Stimulated activated CD4-positive, alpha-beta T cell treated with anti-CD3 and anti-CD28 coated beads, Interleukin-2, amount 100 ng/mL, for 4 hours (primary cell): ENCODE measurements around the gene ELAVL3.
"Not testable (repeated sequence)": the region's sequence is repeated elsewhere in the genome, so short reads cannot be mapped to it uniquely, and the experiment has no call there.

Experiments
- DNase-seq: peaks from one replicate; pipeline ENCODE4 v3.0.0-alpha.2; 2020; ENCODE audit warnings: low read depth

Gene ELAVL3

DNA sequence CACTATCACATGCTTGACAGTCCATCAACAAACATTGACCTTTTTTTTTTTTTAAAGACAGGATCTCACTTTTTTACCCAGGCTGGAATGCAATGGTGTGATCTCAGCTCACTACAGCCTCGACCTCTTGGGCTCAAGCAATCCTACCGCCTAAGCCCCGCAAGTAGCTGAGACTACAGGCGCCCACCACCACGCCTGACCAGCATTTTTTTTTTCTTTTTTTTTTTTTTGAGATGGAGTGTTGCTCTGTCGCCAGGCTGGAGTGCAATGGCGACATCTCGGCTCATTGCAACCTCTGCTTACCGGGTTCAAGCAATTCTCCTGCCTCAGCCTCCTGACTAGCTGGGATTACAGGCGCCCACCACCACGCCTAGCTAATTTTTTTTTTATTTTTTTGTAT lies 21.9 kb downstream of the ELAVL3 start:
- not testable (repeated sequence) for DNase-seq

DNA sequence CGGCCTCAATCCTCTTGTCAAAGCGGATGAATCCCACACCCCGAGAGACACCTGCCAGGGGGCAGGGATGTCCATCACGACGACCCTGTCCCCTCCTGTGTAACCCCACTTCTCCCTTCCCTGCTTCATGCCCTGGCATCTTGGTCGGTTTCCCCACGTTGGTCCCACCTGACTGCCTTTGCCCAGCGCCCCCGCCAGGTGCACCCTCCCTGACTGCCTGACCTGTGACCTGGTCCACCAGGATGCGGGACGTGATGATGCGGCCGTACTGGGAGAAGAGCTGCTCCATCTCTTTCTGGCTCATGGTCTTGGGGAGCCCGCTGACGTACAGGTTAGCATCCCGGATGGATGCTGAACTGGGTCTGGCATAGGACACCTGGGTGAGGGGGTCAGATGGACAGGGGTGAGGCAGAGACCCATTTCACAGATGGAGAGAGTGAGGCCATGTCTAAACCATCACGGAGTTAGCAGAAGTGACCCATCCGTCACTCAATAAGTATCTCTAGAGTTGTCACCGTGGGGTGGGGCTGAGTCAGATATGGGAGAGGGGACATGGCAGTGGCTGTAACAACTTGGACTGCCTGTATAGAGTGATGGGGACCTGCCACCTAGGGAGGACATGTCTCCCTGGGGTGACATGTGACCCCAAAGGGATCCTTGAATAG lies 22.5 kb downstream of the ELAVL3 start:
- no peak for DNase-seq

DNA sequence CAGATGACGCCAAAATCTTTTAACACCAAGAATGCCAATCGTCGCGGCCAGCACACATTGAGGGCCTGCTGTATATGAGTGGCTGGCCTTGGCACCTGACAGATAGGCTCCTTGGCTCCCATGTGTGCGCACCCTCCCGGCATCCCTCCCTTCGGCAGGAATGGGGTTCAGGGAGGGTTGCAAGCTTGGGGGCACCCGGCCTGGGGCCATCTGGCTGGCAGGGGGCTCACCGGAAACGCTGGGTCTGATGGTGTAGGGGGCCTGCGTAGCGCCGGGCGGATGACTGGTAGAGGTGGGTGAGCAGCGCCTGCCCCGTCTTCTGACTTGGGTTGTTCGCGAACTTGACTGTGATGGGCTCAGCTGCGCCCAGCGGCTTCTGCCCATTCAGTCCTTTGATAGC lies 23.0 kb downstream of the ELAVL3 start:
- DNase-seq: no peak

DNA sequence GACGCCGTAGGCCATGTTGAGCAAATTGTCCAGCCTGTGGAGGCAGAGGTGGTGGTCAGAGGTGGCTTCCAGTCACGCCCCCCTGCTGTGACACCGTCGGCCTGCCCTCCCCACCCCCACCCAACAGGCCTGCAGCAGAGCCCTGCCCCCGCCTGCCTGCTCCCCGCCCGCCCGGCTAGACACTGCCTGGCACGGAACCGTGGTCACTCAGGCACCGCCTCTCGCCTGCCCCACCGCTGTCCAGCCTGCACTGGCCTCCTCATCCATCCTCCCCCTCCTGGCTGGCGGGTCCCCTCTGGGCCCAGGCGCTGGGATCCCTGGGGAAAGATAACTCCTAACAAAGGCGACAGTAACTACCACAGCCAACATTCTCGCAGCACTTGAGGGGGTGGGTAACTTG lies 23.7 kb downstream of the ELAVL3 start:
- no peak for DNase-seq

DNA sequence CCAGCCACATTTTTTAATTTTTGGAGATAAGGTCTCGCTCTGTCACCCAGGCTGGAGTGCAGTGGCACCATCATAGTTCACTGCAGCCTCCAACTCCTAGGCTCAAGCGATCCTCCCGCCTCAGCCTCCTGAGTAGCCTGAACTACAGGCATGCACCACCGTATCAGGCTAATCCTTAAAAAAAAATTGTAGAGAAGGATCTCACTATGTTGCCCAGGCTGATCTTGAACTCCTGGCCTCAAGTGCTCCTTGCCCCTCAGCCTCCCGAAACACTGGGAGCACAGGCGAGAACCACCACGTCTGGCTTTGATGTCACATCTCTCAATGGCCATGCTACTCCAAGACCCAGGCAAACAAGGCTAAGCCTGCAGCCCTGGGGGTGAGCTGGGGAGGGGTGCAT lies 24.2 kb downstream of the ELAVL3 start:
- DNase-seq: no peak

DNA sequence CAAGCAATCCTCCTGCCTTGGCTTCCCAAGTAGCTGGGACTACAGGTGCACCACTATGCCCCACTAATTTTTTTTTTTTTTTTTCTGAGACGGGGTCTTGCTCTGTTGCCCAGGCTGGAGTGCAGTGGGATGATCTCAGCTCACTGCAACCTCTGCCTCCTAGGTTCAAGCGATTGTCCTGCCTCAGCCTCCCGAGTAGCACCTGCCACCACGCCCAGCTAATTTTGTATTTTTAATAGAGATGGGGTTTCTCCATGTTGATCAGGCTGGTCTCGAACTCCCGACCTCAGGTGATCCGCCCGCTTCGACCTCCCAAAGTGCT lies 25.7 kb downstream of the ELAVL3 start:
- not testable (repeated sequence) for DNase-seq

DNA sequence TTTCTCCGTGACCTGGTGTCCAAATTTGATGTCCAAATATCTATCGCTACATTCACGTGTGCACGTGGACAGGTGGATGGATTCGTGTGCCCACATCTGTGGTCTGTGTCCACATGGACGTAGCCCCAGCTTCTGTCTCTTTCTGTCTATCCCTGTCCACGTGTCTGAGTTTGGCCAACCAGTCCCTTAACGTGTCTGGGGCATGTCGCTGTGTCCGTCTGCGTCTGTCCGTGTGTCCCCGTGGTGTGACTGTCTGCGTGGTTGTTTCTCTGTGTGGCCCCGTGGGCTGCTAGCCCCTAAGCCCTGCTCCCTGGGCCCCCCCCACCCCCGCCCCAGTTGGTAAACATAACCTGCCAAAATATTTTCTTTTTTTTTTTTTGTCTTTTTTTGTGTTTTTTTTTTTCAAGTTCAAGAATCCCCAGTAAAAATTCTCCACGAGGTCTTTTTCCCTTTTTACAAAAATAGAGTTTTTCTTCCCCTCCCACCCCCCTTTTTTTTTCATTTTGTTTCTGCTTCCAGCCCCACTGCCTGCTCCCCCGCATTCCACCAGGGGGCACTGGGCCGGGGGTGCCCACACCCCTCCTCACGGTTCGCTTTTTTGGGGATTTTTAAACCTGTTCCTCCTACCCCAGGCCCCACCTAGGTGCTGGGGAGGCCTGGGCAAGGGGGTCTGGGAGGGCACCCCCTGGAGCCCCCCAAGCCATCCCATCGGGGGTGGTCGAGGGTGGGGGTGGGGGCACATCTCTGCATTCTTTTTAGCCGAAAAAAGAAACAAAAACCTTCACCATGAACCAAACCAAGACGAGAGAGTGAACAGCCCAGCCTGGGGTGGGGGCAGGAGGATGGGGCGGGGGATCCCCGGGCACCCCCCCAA lies 27.1 kb downstream of the ELAVL3 start:
- DNase-seq: no peak

DNA sequence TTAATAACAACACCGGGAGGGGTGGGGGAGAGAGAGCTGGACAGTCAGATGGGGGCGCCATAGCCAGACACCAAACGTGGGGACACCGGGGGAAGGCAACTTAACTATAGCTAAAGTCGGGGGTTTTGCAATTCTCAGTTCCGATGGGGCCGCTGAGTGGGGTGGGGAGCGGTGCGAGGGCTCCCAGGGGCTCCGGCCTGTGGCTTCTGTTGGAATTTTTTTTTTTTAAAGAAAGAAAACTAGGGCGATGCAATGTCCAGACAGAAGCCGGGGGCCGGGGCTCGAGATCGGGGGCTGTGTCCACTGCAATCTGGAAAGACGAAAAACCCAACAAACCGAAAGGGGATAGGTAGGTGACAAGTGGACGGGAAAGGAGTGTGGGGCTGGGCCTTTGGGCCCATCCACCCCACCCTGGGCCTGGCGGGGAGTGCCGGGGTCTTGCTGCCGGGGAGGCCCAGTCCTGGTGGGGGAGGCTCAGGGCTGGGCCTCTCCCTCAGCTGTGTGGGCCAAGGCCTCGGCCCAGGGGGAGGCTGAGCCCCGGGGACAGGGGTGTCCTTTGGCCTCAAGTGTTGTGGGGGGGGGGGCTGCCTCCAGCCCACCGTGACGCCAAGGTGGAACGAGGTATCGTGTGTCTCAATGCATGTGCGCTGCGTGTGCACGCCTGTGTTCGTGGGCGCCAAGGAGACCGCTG lies 28.1 kb downstream of the ELAVL3 start:
- DNase-seq: no peak

DNA sequence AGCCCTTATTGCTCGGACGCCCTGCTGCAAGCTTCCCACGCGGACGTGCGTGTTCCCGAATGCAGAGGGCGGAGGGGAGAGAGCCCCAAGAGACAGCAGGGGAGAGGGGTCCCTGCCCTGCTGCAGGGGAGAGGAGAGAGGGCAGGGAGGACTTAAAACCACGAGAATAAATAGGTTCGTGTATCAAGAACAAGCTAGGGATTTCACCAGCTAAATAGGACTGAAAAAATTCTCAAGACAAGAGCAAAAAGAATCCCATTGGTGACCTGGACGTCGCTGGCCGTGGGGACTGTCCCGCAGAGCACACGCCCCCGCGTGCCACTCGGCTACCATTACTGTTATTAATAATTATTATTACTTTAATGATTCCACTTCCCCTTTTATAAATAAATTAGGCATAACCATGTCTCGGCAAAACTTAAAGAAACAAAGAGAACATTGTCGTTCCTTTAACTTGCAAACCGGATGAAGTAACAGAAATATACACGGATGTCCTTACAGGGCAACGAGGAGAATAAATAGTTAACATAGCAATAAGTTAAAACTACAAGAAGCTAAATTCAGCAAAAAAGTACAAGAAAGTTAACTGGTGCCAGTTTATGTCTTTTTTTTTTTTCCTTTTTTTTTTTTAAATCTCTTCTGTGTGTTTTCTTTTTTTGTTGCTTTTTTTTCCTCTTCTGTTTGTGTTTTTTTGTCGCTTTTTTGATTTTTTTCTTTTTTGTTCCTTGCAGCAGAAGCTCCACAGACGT lies 28.8 kb downstream of the ELAVL3 start:
- no peak for DNase-seq

DNA sequence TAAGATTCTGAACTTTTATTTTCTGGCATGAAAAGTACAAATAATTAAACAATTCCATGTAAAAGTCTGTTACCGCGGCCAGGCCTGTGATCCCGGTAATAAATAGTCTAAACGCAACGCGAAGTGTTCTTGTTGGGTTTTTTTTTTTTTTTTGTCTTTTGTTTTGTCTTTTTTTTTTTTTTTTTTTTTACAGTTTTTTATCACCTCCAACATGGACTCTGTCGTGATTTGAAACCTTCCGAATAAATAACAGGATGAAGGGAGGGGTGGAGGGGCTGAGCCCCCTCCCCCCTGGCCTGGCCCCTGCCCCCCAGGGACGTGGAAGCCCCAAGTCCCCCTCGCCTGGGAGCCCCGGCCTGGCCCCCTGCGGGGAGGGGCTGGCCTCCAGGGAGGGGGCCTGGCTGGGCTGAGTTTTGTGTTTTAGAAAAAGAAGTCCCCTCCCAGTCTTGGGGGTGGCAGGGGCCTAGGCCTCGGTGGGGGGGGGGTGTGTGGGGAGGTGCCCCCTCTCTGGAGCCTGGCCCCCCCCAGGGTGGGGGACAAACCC lies 29.4 kb downstream of the ELAVL3 start:
- no peak for DNase-seq

DNA sequence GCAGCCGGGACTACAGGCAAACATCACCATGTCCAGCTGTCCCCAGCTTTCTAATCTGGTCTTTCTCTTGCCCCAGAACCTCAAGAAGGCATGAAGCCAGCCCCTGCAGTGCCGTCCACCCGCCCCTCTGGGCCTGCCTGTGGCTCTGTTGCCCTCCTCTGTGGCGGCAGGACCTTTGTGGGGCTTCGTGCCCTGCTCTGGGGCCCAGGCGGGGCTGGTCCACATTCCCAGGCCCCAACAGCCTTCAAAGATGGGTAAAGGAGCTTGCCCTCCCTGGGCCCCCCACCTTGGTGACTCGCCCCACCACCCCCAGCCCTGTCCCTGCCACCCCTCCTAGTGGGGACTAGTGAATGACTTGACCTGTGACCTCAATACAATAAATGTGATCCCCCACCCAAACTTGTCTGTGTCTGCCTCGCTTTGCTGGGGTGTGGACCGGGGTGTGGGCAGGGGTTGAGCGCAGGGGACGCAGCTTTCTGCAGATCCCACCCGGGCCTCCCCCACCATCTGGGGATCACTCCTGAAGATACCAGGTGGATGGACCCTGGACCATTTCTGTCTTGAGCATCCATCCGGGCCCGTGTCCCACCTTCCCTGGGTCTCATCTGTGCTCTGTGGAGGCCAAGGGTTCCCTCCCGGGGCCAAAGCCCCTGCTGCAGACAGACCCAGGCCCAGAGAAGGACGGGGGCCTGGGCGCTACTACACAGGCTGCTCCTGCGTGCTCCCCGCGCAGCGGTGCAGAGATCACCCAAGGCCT lies 30.1 kb downstream of the ELAVL3 start:
- DNase-seq: no peak

DNA sequence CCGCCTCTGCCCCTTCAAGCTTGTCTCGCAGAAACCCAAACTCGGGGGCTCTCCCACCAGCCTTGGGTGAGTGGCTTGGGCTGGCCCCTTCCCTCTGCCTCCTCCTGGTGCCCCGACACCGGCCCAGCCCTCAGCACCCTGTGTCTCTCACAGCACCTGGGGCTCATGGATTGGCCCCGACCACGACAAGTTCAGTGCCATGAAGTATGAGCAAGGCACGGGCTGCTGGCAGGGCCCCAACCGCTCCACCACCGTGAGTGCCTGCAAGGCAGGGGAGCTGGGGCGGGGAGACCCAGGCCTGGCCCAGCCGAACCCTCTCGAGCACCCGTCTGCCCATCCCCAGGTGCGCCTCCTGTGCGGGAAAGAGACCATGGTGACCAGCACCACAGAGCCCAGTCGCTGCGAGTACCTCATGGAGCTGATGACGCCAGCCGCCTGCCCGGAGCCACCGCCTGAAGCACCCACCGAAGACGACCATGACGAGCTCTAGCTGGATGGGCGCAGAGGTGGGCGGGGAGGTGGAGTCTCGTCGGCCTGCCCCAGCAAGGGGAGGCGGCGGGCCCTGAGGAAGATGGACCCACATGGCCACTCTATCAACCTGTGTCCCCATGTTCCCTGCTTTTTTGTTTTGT lies 31.8 kb downstream of the ELAVL3 start:
- DNase-seq: no peak

DNA sequence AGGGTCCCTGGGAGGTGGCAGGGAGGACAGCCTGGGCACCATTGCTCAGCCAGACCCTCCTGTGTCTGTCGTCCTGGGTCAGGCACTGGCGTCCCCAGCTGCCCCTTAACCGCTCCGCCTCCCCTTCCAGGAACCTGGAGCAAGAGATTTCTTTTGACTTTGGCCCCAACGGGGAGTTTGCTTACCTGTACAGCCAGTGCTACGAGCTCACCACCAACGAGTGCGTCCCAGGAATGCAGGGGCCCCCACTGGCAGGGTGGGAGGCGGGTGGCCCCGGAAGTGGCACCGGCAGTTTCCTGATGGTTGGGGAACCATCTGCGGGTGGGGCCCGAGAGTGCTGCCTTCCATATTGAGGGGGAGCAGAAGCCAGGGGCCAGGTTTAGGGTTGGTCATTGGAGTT lies 32.4 kb downstream of the ELAVL3 start:
- no peak for DNase-seq

DNA sequence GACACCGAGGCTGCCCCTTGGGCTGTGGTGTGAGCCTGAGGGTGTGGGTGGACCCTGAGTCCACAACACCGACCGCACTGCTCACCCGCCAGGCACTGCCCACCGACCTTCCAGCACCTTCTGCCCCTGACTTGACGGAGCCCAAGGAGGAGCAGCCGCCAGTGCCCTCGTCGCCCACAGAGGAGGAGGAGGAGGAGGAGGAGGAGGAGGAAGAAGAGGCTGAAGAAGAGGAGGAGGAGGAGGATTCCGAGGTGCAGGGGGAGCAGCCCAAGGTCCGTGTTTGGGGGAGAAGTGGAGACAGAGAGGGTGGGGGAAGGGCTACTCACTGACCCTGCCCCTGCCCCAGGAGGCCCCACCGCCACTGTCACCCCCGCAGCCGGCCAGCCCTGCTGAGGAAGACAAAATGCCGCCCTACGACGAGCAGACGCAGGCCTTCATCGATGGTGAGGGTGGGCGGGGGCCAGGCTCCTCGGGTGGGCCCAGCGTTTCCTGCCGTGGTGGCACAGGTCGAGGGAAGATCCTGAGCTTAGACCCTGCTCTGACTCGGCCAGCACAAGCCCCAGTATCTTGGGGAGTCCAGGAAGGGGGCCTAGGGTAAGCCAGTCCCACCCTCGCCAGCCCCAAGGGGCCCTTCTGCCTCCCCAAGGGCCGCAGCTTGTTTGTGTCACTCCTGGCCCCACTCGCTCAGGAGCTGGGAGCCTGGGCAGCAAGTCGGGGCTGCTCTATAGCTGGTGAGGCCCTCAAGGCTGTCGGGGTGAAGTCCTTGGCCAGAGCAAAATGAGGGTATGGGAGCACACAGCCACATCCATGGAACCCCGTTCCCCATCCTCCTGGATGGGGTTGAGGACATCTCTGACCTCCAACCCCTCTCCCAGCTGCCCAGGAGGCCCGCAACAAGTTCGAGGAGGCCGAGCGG lies 33.2 kb downstream of the ELAVL3 start:
- no peak for DNase-seq

DNA sequence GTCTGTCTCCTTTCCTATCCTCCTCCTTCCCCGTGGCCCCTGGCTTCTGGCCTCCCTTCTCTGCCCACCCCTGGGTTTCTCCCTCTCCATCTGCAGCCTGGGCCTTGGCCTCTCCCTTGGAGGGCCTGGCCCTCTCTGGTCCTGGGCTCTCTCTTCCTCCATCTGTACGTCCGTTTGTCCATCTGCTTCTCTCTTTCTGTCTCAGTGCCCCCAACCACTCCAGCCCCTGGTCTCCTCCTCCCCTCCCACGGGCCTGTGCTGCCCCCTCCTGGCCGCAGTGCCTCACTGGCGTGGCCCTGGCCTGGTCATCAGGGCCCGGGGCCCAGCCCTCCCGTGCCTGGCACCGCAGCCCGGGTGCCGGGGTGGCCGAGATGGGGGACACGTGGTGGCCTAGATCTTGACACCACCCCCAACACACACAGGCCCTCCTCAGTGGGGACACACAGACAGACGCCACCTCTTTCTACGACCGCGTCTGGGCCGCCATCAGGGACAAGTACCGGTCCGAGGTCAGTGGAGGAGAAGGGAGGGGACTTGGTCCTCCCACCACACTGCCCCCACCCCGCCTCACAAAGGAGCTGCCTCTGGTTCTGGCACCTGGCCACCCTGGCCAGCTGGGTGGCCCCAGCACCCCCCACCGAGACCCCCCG lies 34.1 kb downstream of the ELAVL3 start:
- DNase-seq: peak; percentile 11

DNA sequence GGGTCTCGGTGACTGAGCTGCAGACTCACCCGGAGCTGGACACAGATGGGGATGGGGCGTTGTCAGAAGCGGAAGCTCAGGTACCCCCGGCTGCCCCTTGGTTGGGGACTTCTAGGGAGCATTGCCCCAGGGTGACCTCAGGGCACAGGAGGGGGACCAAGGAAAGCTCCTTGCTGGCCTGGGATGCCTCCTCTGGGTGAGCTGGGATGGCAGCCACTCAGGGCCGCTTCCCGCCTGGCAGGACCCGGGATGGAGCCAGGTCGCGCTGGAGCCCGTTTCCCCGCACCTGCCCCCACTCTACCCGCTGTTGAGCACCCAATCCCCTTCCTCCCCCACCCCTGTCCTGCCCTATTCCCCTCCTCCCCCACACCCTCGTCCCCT lies 34.6 kb downstream of the ELAVL3 start:
- DNase-seq: no peak

DNA sequence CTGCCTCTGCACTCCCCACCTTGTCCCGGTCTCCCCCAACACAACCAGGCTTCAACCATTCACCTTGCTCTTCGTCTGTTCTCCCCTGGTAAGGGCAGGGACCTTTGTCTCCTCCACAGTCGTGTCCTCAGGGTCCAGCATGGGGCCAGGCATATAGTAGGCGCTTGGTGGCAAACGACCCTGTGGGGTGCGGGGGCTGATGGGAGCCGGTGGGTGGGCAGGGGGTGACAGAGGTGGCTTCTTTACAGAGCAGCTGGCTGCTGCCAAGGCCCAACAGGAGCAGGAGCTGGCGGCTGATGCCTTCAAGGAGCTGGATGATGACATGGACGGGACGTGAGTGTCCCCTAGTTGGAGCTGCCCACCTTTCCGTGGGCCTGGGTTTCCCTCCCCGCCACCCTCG lies 35.7 kb downstream of the ELAVL3 start:
- DNase-seq: no peak

DNA sequence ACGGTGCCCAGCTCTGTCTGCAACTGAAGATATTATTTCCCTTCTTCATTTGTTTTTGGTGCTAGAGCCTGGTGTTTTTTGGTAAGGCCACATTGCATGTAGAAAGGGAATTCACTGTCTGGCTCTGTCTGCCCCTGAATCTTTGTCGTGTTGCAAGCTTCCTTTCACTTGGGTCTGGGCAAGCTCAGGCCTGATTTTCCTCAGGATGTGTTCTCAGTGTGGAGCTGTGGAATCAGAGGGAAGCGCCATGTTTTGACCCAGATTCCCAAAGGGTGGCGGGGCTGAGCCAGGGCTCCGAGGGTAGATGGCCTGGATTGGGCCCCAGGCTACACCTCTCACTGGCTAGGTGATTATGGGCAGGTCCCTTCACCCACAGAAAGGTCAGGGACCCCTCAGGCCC lies 36.8 kb downstream of the ELAVL3 start:
- DNase-seq: no peak

DNA sequence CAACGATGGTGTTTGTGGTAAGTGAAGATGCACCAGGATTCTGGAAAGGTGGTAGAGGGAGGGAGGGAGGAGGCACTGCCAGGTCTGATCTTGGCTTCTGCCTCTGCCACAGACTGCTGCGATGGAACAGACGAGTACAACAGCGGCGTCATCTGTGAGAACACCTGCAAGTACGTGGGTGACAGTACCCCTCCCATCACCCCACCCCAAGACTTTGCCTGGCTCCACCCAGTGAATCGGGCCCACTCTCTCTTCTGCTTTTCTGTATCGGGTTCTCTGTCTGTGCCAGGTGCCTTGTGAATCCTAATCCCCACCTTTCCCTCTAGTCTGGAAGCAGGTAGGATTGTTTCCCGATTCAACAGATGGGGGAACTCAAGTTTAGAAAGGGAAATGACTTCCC lies 42.9 kb downstream of the ELAVL3 start:
- DNase-seq: no peak
